RPMI7951 (cell line): Measurements from ENCODE around the gene SYCP3. TPM values are rescaled to one million over a fixed set of nuclear protein-coding genes. Genes with fewer than 3 reads are reported as not detected.
A peak's percentile ranks its signal among the peaks of the same experiment; 100 is the strongest.
"Not testable (repeated sequence)": the region's sequence is repeated elsewhere in the genome, so short reads cannot be mapped to it uniquely, and the experiment has no call there.

Experiments used
- DNase-seq: peaks from one replicate; pipeline ENCODE4 v3.0.0-alpha.2; 2012; ENCODE audit warnings: low read depth
- total RNA-seq: library from RNA; depleted of rRNA; stranded (reverse); fragments of >200 nt; shearing (Covaris generic); gene quantifications from 2 replicates; pipeline ENCODE4 v1.2.3, GENCODE V29; 2014

Gene SYCP3
- total RNA-seq, 1 experiment from 2014 or later = not detected

DNA sequence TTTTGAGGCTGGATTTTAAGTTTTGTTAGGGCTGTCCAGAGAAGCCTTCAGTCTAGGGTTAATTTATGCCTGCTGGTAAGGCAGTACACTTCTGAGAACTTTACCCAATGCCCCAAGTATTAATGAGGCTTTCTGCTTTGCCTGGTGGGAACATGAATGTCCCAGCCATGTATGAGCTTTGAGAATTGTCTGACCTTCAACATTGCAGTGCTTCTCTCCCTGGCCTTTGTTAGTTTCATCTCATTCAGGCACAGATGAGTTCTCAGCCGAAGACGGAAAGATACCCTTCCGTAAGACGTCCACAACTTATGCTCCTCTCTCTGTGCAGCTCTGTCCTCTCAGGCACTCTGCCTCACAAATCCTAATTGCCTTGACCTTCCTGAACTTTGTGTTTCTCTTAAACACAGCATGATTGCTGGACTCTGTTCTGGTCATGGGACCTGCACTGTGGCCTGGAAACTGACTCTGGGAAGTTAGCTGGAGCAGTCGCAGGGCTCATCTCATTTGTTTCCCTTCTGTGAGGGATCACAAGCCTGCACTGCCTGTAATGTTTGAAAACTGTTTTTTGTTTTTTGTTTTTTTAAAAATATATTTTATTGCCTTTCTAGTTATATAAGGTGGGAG lies 26.1 kb downstream of the SYCP3 start:
- DNase-seq = no peak

DNA sequence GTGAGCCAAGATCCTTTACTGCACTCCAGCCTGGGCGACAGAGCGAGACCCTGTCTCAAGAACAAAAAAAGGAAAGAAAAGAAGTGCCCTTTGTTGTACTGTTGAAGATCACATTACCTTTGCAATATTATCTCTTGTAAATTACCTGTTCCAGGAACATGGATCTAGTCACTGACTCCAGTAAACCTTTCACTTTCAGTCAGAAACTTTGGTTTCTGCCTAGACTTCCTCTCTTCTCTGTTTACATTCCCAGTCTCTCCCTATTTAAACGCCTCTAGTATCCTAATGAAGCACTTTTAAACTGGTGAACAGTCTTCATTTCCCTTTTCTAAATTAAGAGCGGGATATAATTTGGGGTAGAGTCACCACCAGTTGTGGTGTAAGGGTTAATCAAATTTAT lies 29.0 kb downstream of the SYCP3 start:
- no peak for DNase-seq

DNA sequence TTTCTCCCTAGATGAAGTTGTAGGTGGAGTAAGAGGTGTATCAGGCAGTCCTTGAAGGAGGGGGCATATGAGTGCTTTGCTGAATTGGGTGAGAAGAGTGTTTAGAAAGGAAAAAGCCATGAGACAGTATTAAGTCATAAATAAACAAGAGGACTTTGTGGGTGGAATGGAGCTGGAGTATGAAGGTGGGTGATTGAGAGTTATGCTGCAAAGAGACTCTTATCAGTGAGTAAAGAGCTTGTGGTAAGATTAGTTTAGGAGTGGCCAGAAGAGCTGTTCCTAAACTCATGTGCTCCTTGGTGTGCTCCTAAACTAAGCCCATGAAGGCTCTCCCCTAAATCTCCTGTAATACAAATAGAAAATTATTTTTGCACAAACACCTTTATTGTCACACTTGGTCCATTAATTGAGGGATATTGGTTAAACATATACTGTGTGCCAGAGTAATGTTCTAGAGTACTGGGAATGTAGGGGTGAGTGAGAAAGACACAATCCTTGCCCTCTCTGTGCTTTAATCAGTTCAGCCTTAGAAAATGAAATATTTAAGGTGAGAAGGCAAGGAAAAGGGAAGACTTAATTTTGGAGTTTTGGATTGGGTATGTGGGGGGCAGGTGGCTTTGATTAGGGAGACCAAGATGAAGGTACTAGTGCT lies 32.0 kb downstream of the SYCP3 start:
- peak; percentile 1 for DNase-seq

DNA sequence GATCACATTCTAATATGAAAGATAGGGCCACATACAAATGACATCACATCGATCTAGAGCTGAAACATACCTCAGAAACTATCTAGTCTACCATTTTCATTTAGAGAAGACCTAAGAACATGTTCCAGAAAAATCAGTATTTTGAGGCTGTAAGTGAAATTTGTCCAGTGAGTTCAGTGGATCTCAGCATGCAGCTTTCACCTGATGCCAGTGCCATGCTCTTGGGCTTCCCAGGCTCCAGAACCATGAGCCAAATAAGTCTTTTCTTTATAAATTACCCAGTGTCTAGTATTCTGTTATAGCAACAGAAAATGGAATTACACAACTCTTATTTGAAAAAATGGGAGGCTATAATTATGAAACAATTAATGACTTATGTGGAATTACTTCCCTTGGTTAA lies 32.9 kb downstream of the SYCP3 start:
- no peak for DNase-seq

DNA sequence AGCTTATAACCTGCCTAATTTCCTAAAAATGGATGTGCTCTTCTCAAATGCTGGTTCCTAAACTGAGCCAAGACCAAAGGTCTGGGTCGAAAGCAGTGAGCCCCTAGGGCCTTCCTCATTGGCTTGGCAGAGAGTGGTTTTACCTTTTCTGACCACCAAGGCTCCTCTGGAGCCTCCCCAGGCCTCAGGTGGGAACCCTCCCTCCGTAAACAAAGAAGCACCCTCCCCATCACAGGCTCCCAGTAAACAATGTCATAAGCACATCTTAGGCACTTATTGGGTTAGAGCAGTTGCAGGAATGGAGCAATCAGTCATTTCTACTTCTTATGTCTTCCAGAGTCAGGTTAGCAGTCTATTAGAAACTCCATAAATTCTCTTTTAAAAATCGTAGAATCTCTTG lies 35.8 kb downstream of the SYCP3 start:
- no peak for DNase-seq

DNA sequence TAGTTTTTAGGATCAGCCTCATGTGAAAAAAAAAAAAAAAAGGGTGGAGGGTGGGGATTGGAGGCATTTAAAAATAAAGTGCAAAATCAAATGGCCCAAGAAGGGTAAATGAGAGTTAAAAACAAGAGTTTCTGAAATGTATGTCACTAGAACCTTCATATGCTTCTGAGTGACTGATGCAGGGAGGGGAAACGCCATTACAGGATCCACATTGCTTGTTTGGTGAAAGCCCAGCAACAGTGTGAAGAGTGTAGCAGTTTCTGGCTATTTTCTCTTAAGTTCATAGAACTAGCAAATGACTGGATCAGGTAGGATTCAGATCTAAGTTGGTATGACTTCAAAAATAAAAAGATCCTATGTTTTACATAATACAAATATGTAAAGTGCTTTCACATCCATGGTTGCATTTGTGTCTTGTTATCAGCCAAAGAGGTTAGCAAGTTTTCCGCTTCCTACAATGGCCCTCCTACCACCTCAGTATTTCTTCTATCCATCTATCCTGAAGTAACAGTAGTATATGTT lies 38.9 kb downstream of the SYCP3 start:
- no peak for DNase-seq

DNA sequence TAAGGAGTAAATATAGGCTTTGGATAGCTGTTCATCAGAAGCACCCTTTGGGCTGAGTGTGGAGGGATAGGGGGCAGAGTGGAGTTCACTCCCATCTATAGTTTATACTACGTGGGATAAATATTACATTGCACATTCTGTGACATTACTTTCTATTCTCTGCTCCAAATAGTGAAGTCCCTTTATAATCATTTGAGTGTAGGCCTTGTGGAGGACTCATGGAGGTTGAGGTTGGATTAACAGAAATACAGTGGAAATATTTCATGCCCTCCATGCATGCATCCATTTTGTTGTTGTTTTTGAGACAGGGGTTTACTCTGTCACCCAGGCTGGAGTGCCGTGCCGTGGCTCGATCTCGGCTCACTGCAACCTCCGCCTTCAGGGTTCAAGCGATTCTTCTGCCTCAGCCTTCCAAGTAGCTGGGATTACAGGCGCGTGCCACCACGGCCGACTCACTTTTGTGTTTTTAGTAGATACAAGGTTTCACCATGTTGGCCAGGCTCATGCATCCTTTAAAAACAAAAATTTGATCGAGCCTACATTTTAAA lies 40.4 kb downstream of the SYCP3 start:
- DNase-seq = peak; percentile 24

DNA sequence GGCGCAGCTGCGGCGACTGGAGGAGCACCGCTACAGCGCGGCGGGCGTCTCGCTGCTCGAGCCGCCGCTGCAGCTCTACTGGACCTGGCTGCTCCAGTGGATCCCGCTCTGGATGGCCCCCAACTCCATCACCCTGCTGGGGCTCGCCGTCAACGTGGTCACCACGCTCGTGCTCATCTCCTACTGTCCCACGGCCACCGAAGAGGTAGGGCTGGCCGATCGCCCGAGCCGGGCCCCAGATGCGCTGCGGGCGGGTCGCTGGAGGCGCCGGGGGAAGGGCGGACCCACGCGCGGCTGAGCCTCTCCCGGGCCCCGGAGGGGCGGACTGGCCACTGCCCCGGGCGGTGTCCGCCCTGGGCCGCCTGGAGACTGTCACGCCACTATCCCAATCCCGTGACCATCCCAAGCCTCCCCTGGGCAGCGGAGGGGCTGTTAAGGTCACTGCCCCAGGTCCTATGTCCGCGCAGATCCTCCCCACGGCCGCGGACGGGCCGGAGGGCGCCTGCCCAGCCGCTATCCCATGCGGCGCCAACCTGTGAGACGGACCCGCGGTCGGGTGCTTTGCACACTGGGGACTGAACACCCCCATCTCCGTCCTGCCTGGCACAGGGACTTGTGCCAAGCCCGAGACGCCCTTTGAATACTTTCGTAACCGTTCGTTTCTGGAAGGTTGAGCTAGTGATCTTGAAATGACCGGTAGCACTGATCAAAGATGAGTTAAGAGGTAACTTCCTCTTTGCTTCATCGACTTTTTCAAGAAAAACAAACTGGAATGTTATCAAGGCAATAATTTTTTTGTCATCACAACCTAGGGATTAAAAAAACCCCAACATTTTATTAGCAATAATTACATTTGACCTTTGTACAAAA lies 41.1 kb downstream of the SYCP3 start:
- peak; percentile 57 for DNase-seq

DNA sequence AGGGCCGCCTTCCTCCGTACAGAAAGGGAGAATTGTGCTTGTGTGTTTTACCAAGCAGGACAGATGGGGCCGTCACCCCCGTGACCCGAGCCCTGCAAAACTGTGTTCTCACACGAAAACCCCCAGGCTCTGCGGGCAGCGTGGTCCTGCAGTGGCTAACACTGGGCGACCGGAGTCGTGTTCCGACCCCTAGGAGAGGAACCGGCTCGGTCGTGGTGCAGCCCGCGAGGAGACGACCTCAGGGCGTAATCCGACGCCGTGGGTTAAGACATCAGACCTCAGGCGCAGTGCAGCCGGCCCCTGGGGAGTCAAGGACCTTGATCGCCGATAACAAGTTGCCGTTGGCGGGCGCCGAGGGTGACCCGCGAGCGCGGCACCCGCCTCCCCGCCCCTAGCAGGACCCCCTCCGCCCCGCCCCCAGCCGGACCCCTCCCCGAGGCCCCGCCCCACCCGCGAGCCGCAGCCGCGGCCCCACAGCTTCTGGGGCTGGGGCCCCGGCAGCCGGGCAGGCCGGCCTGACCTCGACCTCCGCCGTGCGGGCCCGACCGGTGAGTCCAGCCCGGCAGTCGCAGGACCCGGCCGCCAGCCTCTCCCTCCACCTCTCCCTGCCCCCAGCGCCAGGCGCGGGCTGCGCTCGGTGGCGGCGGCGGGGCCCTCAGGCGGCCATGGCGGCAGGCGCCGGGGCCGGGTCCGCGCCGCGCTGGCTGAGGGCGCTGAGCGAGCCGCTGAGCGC lies 41.9 kb downstream of the SYCP3 start, which contains the start of gene CHPT1:
Gene CHPT1 (plus strand): TSS at position 444 of the 733 bp plus-strand sequence. CDS start 222 bp downstream, at position 666.
- DNase-seq = peak; percentile 62

DNA sequence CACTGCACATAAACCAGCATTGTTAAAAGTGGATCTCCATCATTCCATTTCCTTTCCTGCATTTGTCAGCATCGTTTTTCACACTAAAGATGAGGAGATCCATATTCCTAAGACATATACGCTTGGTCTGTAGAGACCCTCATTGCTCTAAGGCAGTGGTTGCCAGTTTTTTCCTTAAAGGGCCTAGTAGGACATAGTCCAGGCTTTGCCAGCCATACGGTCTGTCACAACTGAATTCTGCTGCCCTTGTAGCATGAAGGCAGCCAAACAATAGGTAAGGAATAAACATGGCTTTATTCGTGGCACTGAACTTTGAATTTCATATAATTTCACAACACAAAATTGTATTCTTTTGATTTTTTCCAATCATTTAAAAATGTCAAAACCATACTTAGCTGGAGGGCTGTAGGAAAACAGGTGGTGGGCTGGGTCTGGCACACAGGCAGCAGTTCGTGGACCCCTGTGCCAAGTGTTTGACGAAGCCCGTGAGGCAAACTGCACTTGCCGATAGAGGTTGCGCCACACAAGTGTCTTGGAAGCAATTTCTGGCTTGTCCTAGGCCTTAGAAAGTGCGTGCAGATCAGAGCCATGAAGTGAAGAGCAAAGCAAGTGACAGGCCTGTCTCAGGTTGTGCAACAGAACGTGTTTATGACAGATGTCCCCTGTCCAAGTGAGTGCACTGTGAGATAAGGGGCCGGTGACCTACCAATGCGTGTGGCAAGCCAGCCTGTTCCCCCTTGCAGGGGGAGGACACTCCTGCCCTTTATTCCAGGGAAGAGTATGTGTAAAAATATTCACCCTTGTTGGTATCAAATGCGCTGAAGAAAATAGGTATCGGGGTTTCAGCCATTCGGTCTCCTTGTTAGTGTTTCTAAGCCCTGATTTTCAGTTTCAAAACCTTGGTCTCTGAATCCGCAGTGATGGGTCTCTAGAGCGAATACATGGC lies 42.7 kb downstream of the SYCP3 start:
- DNase-seq = no peak

DNA sequence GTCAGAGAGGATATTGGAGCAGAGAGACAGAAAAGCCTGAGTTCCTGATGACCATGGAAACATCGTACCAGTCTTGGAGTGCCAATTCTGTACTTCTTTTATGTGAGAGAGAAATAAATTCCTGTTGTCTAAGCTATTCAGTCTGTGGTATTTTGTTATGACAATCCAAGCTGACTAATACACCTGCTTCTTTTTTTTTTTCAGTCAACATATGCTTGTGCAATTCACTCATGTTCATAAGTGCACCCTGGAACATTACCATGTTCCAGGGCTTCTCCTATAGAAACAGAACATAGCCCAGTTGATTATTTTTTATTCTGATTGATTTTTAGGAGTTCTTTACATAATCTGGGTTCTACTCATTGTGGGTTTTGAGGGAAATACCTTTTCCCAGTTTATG lies 43.6 kb downstream of the SYCP3 start:
- DNase-seq = peak; percentile 8

DNA sequence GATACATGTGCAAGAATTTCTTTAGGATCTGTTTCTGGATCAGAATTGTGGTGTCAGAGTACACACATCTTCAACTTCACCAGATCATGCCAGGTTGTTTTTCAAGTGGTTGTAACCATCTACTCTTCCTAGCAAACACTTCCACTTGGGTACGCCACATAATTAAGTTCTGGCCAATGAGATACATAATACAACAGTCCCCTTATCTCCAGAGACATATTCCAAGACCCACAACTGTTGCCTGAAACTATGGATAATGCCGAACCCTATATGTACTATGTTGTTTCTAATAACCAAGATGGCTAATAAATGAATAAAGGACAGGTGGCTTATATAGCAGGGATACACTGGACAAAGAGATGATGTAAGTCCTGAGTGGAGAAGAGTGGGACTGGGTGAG lies 44.3 kb downstream of the SYCP3 start:
- DNase-seq = no peak

DNA sequence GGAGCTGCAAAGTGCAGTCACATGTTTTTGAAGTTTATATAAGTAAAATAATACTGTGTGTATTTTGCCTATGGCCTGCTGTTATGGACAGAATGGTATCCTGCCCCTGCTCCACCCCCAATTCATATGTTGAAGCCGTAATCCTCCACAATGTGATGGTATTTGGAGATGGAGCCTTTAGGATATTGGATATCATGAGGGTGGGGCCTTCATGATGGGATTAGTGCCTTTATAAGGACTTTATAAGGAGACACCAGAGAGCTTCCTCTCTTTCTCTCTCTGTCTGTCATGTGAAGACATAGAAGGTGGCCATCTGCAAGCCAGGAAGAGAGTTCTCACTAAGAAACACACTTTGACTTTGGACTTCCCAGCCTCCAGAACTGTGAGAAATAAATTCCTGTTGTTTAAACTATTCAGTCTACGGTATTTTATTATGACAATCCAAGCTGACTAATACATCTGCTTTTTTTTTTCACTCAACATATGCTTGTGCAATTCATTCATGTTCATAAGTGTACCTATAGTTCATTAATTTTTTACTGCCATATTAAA lies 44.9 kb downstream of the SYCP3 start:
- DNase-seq = no peak

DNA sequence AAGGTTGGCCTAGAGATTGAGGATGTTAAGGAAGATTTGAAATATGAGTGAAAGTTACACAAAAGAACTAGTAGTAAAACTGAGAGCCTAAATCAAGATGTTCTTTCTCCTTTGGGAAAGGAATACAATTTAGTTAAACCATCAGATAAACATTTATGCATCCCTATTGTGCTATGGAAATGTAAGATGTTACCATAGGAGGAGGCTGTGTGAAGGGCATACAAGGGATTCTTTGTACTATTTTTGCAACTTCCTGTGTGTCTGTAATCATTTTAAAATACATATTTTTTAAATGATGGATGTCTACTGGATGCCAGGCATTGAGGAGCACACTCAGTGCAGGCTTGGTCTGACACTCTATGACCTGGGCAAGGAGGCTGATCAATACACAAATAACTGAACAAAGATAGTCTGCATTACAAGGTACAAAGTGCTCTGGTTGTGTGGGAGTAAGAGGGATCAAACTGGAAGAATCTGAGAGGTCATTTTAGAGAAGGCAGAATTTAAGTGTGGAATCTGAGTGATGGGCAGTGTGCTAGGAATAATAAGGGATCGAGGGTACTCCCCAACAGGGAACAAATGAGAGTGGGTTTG lies 47.7 kb downstream of the SYCP3 start:
- no peak for DNase-seq

DNA sequence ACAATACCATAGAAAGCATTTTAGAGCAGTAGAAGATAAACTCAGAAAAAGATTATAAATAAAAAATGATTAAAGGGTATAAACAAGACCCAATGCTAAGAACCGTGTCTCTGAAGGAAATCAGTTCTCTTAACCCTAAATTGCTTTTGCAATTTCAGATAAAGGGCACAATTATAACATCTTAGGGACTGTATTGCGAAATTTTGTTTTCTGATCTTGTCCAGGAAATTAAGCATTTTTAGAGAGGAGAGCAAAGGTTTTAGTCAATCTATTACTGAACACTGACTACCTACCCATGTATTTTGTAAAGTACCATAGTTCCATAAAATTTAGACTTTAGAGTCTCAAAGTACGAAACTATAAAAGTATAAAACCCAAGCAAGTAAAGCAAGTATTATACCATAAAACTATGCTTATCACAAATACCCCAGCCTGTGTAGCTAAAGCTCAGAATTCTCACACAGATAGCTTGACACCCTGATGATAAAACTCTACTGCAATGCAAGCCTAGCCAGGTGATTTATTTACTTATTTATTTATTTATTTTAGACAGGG lies 48.6 kb downstream of the SYCP3 start:
- no peak for DNase-seq

DNA sequence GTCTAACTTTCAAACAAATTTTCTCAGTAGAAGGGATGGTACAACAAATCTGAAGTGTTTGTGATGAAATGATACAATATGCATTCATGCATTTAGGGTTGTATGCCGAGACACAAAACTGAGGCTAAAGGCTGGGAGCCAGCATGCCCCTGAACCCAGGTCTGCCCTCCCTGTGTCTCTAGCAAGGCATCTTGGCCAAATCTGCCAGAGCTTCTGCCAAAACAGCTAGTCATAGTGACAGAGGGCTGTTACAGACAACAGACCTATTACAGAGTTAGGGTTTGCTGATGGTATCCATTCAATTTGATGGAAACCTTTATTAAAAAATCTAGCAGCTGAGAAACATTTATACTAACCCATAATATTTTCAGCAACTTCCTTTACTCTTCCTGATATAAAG lies 53.1 kb downstream of the SYCP3 start:
- DNase-seq = no peak

DNA sequence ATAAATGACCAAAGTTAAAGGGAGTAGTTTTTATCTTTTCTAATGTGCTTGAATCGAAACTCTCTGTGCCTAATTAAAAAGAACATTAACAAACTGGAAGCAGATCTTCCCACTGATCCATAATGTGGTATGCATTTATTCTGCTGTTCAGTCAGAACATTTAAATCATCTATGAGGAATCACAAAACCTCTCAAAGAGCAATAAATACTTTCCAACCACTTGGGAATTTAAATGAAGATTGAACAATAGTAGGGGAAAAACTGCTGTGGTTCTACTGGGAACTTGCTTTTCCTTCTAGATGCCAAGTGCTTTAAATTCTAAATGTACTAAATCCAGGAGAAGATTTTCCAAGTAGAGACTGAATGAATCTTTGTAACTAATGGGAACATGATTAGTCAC lies 54.2 kb downstream of the SYCP3 start:
- DNase-seq = no peak

DNA sequence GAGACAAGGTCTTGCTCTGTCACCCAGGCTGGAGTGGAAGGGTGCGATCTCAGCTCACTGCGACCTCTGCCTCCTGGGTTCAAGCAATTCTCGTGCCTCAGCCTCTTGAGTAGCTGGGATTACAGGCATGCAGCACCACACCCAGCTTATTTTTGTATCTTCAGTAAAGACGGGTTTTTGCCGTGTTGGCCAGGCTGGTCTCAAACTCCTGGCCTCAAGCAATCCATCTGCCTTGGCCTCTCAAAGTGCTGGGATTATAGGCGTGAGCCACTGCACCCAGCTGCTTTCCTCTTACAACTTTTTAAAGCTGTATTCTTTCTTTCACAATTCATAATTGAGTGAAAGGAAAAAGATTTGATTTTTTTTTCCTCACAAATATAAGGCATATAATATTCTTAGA lies 57.6 kb downstream of the SYCP3 start:
- not testable (repeated sequence) for DNase-seq

DNA sequence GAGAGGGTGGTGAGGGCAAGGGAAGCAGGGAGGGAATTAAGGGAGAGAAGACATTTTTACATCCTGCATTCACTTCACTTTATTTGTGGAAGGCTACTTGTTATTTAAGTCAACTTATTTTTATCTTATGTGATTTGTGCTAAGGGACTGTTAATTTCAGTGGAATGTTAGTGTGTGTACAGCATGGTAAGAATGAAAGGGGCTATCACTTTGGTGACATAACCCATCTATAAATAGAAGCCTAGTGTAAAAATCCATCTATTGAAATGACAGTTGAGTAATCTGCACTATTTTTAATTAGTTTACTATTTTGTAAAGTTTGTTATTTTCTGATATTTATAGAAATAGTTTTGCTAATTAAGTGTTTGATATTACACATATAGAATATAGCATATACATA lies 58.6 kb downstream of the SYCP3 start:
- no peak for DNase-seq
